HG02798 (cell line): Measurements from ENCODE around the gene TSNAX.
A peak's percentile ranks its signal among the peaks of the same experiment; 100 is the strongest.
"Not testable (repeated sequence)": the region's sequence is repeated elsewhere in the genome, so short reads cannot be mapped to it uniquely, and the experiment has no call there.

ENCODE experiments used
- ATAC-seq: cut with Tn5 transposase; IDR thresholded peaks from one replicate; pipeline ENCODE4 v1.9.1; 2021; ENCODE audit warnings: mild to moderate bottlenecking; ENCODE audit not compliant: unreplicated experiment, poor library complexity

TSNAX gene, protein sequence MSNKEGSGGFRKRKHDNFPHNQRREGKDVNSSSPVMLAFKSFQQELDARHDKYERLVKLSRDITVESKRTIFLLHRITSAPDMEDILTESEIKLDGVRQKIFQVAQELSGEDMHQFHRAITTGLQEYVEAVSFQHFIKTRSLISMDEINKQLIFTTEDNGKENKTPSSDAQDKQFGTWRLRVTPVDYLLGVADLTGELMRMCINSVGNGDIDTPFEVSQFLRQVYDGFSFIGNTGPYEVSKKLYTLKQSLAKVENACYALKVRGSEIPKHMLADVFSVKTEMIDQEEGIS

DNA sequence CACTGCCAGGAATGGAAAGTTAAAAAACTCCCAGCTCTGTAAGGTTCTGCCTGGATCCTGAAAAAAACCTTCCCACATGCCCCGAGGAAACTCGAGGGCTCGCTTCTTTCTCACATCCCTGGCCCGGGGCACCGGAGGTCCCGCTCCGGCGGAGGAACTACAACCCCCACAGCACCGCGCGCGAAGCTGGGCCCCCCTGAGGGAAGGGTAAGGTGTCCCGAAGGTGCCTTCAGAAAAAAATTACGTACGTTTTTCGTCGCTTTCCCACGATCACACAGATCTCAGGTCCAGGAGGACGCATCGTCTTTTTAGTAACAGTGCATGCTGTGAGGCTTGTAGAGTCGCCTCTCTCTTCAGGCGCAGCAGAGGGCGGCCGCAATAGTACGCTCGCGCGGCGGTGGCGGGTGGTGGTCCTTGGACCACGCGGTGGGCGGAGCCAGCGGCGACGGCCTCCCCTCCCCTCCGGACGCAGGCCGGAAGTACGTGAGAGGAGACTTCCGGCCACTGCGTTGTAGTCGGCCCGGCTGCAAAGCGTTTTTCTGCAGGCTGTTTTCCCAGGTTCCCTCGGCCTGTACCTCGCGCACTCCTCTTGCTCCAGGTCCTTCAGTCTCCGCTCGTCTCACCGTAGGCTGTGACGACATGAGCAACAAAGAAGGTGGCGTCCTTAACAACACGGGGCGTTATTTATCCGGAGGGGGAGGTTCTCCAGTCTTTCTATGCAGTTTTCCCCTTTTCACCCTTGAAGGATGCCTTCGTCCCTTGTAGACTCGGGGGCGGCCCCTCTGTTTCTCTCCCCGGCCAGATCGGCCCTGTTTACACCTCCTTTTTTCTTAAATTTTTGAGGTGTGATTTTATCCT is at the start of gene TSNAX:
Gene TSNAX, plus strand, starts transcription at position 498 of the 858 bp plus-strand sequence. Its CDS starts 142 bp downstream, at position 640.
- peak; percentile 98 for ATAC-seq

DNA sequence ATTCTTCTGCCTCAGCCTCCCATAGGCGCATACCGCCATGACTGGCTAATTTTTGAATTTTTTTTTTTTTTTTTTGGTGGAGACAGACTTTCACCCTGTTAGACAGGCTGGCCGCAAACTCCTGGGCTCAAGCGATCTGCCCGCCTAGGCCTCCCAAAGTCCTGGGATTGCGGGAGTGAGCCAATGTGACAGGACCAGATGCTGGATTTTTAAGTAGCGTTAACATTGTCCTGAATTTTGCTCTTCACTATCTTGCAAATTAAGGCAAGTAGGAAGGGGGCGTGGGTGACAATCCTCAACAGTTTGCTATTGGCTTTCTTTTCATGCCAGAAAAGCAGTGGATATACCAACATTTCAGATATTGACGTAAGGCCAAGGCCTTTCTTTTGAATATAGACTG is 49.7 kb upstream of the TSNAX start:
- no peak for ATAC-seq

DNA sequence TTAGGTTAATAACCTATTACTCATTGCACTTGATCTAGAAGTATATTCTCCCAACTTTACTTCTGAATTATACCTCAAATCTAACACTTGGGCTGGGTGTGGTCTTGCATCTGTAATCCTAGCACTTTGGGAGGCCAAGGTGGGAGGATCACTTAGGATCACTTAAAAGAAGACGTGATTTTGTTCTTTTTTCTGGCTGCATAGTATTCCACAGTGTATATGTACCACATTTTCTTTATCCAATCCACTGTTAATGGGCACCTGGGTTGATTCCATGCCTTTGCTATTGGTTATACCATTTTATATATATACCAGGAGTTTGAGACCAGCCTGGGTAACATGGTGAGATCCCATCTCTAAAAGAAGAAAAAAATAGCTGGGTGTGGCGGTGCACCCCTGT is 48.5 kb upstream of the TSNAX start:
- ATAC-seq: no peak

DNA sequence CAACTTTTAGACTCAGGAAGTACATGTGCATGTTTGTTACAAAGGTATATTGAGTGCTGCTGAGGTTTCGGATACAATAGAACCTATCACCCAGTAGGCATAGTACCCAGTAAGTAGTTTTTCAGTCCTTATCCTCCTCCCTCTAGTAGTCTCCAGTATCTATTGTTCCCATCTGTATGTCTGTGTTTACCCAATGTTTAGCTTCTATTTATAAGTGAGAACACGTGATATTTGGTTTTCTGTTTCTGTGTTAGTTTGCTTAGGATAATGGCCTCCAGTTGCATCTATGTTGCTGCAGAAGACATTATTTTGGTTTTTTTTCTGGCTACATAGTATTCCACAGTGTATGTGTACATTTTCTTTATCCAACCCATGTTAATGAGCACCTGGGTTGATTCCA is 47.2 kb upstream of the TSNAX start:
- no peak for ATAC-seq

DNA sequence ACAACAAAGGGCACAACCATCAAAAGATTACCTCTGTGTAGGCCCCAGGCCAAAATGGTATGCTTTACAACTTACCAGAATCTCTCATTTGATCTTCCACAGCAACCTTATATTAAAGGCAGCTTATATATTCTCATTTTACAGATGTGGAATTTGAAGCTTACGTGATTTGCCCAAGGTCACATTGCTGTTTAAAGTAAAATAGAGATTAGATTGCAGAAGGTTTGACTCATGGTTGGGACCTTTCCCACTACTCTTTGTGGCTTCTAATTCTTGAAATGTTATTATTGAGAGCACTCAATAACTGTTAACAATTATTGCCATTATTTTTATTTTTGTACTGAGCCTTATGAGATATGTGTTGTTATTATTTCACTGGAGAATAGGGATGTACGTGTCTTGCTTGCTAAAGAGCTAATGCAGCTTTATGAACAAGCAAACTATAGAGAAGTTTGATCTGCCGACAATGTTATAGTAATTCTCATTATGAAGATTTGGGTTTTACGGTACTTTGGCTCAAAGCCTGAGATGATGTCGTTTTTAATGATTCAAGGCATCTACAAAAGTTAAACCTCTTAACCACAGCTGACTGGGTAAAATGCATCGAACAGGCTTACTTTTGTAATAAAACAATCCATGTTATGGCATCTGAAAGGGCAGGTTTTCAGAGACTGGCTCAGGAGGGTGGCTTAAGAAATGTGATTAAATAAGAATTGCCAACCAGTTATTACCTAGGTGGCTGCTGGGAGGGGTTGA is 43.3 kb upstream of the TSNAX start:
- no peak for ATAC-seq

DNA sequence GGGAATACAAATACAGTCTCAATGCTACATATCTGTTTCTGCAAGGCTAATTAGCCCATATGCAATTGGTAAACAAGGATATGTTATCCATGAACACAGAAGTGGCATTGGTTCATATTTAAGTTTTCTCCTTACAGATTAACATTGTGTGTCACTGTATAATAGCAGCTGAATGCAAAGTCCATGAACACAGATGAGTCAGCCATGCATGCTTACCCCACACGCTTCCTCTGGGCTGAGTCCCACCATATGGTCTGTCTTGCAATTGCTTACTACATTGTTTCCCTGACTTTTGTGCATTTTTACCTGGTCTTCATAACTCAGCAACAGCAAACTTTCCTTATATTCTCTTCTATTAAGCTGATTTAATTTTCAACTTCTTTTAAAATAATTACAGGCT is 41.5 kb upstream of the TSNAX start:
- ATAC-seq: no peak

DNA sequence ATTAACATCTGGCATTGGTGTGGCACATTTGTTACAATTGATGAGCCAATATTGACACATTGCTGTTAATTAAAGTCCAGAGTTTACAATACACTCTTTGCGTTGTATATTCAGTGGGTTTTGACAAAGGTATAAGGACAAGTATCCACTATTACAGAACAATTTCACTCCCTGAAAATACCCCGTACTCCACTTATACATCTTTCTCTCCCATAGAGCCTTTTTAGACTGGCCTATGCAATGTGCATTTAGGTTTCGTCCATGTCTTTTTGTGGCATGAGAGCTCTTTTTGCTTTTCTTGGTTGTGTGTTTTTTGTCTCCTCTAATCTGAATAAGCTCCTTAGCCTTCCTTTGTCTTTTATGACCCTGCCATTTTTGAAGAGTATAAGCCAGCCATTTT is 40.6 kb upstream of the TSNAX start:
- no peak for ATAC-seq

DNA sequence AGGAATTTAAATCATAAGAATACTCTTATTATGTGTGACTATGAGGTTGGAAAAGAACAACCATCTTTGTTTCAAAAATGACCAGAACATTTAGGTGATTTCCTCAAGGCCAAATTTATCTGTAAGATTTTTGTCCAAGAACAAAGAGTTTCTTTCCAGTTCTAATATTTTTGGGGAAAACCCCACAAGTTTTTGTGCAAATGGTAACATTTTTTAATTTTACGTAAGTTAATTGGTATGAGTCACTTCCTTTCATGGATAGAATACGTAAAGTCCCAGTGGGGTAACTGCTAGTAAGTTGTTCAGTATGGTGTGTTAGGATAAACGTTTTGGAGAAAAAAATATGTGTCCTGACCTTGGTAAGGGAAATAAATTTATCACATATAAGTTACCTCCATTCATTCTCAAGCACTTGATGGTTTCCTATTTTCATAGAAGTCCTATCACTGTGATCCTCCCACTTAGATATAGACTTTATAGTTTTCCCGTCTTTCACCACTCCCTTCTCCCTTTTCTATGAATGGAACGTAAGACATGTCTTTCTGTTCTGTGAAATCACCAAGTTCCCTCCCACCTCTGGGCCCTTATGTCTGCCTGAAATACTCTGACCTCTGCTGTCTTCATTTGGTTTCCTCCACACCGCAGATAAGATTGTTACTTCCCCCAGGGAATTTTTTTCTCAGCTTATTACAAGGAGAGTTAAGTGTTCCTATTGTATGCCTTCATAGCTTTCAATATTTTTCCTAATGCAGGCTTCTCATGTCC is 34.9 kb upstream of the TSNAX start:
- ATAC-seq: no peak

DNA sequence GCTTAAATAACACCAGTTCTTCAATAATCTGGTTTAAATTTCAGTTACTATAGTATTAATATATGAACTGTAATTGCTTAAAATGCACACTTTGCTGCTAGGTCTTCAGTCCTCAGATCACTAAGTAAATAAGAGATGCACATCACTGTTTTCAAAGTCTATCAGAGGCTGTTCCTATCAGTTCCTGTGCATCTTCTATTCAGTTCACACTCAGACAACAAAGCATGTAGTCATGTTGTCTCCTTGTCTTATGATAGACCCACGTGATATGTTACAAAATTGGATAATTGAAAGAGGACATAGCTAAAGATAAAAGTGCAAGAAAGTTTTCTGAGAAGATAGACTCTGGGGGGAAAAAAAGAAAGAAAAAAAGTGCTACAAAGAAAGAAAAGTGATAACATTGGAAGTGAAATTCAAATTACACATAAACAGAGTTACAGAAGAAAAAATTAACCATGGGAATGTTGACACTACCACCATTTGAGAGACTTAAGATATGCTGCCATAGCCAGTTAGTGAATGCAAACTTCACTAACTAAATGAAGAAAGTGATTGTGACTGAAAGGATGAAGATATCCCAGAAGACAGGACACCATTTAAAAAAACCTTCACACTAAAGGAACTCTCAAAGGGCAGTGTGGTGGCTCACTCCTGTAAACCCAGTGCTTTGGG is 33.9 kb upstream of the TSNAX start:
- no peak for ATAC-seq

DNA sequence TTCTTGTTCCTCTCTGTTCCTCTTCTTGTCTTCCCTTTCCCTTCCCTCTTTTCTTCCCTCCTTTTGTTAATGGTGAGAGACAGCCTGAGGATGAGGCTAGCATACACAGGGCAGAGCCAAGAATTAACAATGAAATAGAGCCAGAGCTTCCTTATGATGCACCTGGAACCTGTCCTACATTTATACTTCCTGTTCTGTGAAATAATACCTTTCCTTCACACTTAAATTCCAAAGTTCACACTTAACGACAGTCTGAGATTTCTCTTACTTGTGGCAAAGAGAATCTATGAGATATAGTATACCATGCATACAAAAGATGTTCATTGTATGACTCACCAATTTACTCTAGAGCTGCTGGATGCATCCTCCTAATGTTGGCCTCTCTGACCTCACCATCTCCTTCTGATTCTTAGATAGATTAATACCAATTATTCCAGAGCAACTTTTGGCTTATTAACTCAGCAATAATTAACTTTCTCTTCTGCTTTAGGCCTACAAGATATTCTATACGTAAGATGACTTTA is 30.8 kb upstream of the TSNAX start:
- no peak for ATAC-seq

DNA sequence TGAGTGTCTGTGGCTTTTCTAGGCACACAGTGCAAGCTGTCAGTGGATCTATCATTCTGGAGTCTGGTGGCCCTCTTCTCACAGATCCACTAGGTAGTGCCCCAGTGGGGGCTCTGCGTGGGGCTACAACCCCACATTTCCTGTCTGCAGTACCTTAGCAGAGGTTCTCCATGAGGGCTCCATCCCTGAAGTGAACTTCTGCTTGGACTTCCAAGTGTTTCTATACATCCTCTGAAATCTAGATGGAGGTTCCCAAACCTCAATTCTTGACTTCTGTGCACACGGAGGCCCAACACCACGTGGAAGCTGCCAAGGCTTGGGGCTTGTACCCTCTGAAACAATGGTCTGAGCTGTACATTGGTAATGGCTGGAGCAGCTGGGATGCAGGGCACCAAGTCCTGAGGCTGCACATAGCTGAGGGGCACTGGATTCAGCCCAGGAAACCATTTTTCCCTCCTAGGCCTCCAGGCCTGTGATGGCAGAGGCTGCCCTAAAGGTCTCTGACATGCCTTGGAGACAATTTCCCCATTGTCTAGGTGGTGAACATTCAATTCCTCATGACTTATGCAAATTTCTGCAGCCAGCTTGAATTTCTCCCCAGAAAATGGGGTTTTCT is 29.2 kb upstream of the TSNAX start:
- ATAC-seq: no peak

DNA sequence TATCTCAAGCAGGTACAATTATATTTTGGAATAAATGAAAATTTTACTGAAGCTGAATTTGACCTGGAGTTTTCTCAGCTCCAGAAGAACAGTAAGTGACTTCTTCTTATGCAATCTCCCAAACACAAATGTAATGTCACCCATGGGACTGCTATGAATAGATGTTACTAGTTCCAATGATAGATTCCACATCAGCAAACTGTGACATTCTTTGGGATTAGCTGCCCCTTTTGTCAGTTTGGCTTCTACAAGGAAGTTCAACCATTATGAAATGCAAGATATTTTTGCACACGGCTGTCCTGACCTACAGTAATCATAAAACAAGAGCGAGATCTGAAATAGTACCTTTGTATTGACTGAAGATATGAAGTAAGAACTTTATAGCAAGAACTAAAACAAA is 27.8 kb upstream of the TSNAX start:
- no peak for ATAC-seq

DNA sequence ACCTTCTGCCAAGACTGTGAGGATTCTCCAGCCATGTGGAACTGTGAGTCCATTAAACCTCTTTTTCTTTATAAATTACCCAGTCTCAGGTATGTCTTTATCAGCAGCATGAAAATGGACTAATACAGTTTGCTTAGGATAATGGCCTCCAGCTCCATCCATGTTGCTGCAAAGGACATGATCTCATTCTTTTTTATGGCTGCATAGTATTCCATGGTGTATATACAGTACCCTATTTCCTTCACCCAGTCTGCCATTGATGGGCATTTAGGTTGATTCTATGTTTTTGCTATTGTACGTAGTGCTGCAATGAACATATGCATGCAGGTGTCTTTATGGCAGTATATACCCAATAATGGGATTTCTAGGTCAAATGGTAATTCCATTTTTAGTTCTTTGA is 25.3 kb upstream of the TSNAX start:
- ATAC-seq: not testable (repeated sequence)

DNA sequence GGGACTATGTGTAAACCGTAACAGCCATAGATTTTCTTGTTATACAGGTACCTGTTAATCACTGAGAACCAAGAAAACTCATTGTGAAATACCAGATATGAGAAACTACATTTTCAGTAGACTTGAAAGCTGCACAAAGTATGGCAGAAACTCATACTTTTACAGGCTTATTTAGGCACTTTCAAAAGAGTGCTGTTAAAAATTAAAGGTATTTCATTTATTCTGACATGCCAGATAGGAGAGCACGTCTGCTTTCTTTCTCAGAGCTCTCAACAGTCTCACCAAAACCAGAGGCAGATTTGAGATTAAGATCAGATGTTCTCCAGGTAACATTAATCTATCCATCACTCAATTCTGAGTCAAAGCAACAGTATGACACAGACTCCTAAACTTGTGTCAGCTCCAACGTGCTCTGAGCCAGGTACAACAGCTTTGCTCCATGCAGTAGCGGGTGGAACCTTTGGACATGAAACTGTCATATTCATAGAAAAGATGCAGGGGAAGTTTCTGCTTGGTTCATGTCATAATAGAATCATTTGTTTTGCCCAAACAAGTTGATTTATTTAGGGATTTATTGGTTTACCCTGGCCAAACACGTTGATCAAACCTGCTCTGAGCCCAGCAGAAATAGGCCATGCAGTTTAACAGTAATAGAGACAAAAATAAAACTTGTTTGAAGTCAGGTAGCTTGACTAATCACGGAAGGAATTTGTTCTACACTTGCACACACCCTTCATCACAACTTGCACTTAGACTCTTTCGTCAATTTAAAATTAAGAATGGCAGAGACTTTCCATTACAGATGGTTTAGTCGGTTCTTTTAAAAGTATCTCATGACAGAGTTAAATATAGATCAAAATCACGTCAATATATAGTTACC is 20.8 kb upstream of the TSNAX start:
- ATAC-seq: peak; percentile 64

DNA sequence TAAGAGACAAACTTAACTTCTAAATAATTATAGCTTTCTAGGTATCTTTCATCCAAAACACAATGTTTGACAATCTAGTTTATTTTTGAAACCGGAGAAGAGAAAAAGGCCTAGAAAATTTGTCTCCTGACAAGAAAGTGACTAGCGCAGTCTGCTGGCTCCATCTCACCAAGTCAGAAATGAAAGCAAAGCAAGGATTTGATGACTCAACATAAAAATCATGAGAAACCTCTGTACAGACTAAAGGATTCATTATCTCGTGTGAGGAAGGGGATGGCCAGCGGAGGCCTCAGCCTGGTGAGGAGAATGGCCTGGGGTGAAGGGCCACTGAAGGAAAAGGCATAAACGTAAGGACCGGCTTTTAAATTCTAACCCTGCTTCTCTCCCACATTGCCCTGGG is 20.0 kb upstream of the TSNAX start:
- ATAC-seq: no peak

DNA sequence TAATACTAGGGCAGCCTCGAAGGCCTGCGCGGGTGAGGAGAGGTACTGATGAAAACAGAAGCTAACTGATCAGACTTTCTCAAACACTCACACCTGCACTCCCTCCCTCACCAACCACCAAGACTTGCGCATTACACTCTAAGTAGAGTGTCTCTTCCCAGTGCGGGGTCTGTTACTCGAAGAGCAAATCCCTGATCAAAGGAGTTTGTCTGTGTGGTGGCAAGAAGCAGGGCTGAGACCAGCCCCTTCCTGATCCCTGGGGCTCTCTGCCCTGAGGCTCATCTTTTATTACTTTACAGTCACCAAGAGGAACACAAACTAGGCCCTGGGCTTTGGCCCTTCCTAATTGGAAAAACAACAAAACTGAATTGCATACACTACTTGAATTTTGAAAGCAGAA is 19.5 kb upstream of the TSNAX start:
- no peak for ATAC-seq

DNA sequence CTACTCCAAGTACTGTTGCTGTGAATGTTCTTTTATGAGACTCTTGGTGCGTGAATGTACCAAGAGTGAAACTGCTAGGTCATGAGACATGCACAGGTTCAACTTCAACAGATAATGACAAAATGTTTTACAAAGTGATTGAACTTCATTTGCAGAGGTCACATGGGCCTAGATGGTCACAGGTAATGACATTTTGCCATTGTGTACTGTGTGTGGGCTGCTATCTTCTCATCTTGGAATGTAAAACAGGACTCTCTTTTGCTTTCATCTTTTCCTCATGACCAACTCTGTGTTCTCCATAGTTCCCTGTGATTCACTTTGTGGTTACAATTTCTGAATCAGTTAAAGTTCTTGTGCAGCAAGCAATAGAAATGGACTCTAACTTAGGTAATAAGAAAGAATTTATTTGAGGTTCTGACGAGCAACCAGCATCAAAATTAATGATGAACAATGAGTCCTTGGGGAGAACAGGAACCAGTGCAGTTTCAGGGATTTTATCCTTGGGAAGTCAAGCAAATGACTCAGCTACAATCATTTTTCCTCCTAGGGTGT is 16.2 kb upstream of the TSNAX start:
- no peak for ATAC-seq

DNA sequence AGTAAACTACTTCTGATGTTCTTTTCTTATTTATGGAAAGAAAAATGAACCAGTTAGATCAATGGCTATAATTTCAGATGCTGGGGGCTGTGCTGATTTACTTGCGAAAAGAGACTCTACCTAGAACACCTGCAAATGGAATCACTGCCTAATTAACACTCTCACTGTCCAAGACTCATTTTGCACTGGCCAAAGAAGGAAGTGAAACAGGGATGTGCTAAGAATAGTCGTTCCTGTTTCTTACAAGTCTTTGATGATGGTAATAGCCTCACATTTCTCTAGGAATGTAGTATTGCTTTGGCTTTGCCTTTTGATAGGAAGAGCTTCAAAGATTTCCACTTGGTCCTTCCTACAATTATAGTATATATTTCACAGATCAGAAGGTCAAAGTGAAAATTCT is 12.7 kb upstream of the TSNAX start:
- no peak for ATAC-seq
